Femur (tissue), 1 donor: ENCODE data around the gene SIM1.

Experiments used
- DNase-seq: peaks from one replicate; pipeline ENCODE4 v3.0.0-alpha.2; 2017

SIM1 gene

GRCh38 chr6:100349366-100349765 is 115.4 kb downstream of the SIM1 start:
- DNase-seq: no peak

GRCh38 chr6:100347901-100348550 is 116.7 kb downstream of the SIM1 start:
- no peak for DNase-seq

- no peak for DNase-seq
These were observed 117.9 kb downstream of the SIM1 start for GRCh38 chr6:100346828-100347227.

GRCh38 chr6:100346203-100346602 is 118.5 kb downstream of the SIM1 start:
- no peak for DNase-seq

GRCh38 chr6:100344761-100345160 is 120.0 kb downstream of the SIM1 start:
- DNase-seq: no peak

GRCh38 chr6:100344321-100344720 is 120.4 kb downstream of the SIM1 start:
- DNase-seq: no peak

DNA sequence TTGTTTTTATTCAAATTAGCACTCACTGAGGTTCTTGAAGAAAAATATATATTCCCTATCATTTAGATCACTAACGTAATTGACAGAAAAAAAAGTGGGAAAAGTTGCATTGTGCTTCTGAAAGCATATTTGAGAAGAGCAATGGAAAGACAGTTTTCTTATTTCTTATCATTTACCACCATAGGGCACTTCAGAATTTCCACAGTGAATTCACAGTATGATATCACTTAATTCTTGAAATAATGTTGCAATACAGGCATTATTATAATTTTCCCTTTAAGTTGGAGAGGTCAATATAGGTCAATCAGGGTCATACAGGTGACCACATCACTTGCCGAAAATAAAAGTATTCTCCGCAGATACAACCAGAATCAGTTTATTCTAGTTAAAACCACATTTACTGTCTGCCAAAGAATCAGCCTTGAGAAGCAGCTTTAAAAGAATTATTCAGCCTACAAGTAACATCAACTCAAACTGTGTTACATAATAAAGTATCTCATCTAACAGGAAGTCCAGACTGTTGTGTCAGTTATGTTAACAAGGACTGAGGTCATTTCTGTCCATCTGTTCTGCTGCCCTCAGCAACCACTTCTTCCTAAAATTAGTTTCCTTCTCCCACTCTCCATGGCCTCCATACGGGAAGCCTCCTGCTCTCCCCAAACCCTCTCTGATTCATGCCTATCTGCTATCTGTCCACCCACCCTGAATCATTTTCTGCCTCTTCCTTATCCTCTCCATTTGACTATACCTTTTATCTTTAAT is 121.2 kb downstream of the SIM1 start:
- no peak for DNase-seq

GRCh38 chr6:100342830-100343229 is 121.9 kb downstream of the SIM1 start:
- DNase-seq: no peak

GRCh38 chr6:100339574-100340255 is 125.0 kb downstream of the SIM1 start:
- DNase-seq: no peak

- no peak for DNase-seq
These were observed 126.6 kb downstream of the SIM1 start for GRCh38 chr6:100338090-100338489.

DNA sequence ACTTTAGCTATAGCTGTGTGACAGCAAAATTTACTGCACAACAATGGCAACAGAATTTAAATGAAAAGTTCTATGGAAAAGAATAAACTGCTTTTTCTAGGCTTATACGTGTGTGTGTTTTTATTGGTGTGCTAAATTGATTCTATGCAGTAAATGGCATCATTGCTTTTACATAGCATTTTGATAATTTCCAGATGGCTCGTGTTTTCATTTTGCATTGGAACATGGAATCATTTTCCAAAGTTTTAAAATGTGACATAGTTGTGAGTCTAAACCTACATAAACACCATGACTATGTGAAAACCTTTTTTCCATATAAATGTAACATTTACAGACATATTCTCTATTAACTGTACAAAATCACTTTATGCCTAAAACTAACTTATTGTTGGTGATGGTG is 127.8 kb downstream of the SIM1 start:
- DNase-seq: no peak

DNA sequence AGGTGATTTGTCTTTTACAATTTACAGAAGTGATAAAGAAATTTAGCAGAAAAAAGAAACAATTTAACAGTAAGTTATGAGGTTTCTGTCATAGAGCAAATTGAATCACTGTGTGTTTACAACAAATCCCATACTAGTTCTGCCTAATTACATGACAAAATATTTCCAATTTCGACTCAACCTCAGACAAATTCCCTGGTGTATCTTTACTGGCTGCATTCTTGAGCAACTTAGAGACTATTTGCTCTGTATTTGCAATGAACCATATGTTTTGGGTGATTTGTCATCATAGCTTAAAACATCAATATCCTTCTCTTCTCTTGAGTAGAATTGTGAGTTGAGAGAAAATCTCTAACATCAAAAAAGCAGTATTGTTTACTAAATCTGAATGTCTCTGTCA is 128.7 kb downstream of the SIM1 start:
- DNase-seq: no peak
